ENCODE measurements around the gene VPS16. TPM values are rescaled to one million over a fixed set of nuclear protein-coding genes. Genes with fewer than 3 reads are reported as not detected.
"Not testable (repeated sequence)": the region's sequence is repeated elsewhere in the genome, so short reads cannot be mapped to it uniquely, and the experiment has no call there.

VPS16 gene
- total RNA-seq, 1 donor from 2014 or later: 30.0 TPM

GRCh38 chr20:2892376-2892775, 51.8 kb downstream of the VPS16 start:
- DNase-seq (ENCODE audit: extremely low spot score in 2 of 2): no peak
- H3K36me3 ChIP-seq: no peaks in the 10 kb centered on the region
- intact Hi-C loops (cut with DNase I): no loop called here

DNA sequence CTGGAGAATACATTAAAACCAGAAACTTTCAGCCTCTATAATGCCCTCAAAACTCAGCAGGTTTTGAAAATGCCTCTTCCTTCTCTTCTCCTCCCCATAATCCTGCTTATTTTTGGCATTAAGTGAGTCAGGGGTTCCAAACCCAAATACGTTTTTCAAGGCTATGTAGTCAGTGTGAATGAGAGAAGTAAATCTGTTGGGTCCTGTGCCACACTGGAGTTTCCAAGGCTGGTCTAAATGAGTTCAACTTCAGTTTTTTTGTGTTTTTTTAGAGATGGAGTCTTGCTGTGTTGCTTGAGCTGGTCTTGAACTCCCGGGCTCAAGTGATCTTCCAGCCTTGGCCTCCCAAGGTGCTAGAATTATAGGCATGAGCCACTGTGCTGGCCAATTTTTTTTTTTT, 53.7 kb downstream of the VPS16 start:
- no peaks in the 10 kb centered on the region for H3K9me3 ChIP-seq
- no peak overlapping the region for H3K4me3 ChIP-seq
- TF ChIP-seq POLR2A (IDR thresholded peaks at IDR 0.05): no peak
- H3K4me1 ChIP-seq: peaks cover 17% of the 10 kb centered on the region
- no peak overlapping the region for H3K27ac ChIP-seq
- H3K27me3 ChIP-seq: no peaks in the 10 kb centered on the region
- intact Hi-C loops (cut with DNase I): no loop called here
- H3K36me3 ChIP-seq: no peaks in the 10 kb centered on the region
- no peak for DNase-seq (ENCODE audit: extremely low spot score in 2 of 2)

More at GRCh38 chr20:2892376-2892775, 51.8 kb downstream of the VPS16 start:
- no peaks in the 10 kb centered on the region for H3K9me3 ChIP-seq
- H3K4me1 ChIP-seq: peaks cover 22% of the 10 kb centered on the region
- H3K4me3 ChIP-seq: no peak overlapping the region
- no peak for TF ChIP-seq POLR2A (IDR thresholded peaks at IDR 0.05)
- TF ChIP-seq POLR2AphosphoS5 (IDR thresholded peaks at IDR 0.05; ENCODE audit: insufficient read depth in 1 of 2, low read depth in 1 of 2): no peak
- TF ChIP-seq, protein P1, sequence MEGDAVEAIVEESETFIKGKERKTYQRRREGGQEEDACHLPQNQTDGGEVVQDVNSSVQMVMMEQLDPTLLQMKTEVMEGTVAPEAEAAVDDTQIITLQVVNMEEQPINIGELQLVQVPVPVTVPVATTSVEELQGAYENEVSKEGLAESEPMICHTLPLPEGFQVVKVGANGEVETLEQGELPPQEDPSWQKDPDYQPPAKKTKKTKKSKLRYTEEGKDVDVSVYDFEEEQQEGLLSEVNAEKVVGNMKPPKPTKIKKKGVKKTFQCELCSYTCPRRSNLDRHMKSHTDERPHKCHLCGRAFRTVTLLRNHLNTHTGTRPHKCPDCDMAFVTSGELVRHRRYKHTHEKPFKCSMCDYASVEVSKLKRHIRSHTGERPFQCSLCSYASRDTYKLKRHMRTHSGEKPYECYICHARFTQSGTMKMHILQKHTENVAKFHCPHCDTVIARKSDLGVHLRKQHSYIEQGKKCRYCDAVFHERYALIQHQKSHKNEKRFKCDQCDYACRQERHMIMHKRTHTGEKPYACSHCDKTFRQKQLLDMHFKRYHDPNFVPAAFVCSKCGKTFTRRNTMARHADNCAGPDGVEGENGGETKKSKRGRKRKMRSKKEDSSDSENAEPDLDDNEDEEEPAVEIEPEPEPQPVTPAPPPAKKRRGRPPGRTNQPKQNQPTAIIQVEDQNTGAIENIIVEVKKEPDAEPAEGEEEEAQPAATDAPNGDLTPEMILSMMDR (IDR thresholded peaks at IDR 0.05): no peak
- no peaks in the 10 kb centered on the region for H3K27me3 ChIP-seq
- no peak overlapping the region for H3K27ac ChIP-seq

DNA sequence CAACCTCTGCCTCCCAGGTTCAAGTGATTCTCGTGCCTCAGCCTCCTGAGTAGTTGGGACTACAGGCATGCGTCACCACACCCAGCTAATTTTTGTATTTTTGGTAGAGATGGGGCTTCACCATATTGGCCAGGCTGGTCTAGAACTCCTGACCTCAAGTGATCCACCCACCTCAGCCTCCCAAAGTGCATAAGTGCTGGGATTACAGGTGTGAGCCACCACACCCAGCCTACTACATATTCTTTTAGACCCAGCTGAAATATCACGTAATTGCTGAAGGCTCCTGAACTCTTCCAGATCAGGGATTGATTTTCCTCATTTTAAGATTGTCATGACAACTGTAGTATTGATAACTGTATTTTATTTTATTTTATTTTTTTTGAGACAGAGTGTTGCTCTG, 54.6 kb downstream of the VPS16 start:
- H3K9me3 ChIP-seq; H3K36me3 ChIP-seq; H3K4me3 ChIP-seq; H3K27me3 ChIP-seq; intact Hi-C loops (cut with DNase I); DNase-seq (ENCODE audit: extremely low spot score in 2 of 2); H3K27ac ChIP-seq: not testable (repeated sequence)
- peaks cover 11% of the 10 kb centered on the region for H3K4me1 ChIP-seq

DNA sequence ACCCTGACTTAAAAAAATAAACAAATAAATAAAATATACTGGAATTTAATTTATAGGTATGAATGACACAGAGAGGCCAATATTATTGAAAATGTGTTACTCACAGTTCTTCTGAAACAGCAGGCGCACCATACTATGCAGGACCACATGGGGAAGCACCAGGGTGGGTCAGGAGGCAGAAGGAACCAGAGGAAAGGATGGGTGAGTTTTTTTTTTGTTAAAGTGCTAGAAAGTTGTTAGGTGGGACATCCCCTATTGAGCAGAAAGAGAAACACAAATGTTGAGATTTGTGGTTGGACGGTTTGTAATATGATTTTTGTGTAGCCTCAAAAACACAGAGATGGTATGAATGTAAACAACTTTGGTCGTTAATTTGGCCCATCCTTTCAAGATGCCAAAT, 58.7 kb downstream of the VPS16 start:
- TF ChIP-seq POLR2A (IDR thresholded peaks at IDR 0.05) (no peak), POLR2AphosphoS5 (IDR thresholded peaks at IDR 0.05; ENCODE audit: insufficient read depth in 1 of 2, low read depth in 1 of 2) (no peak)
- TF ChIP-seq, protein P1 (IDR thresholded peaks at IDR 0.05): no peak
- intact Hi-C loops (cut with DNase I): no loop called here
- H3K4me1 ChIP-seq: peaks cover 8% of the 10 kb centered on the region
- H3K27ac ChIP-seq: no peak overlapping the region
- no peaks in the 10 kb centered on the region for H3K36me3 ChIP-seq
- H3K27me3 ChIP-seq: no peaks in the 10 kb centered on the region
- no peaks in the 10 kb centered on the region for H3K9me3 ChIP-seq
- DNase-seq (ENCODE audit: extremely low spot score in 2 of 2): no peak
- H3K4me3 ChIP-seq: no peak overlapping the region

- H3K4me3 ChIP-seq: no peak overlapping the region
- H3K9me3 ChIP-seq: no peaks in the 10 kb centered on the region
- H3K4me1 ChIP-seq: peaks cover 8% of the 10 kb centered on the region
- TF ChIP-seq, protein P1 (IDR thresholded peaks at IDR 0.05): no peak
- no peak for TF ChIP-seq POLR2A (IDR thresholded peaks at IDR 0.05)
- TF ChIP-seq POLR2AphosphoS5 (IDR thresholded peaks at IDR 0.05; ENCODE audit: insufficient read depth in 1 of 2, low read depth in 1 of 2): no peak
- H3K27ac ChIP-seq: no peak overlapping the region
- no peaks in the 10 kb centered on the region for H3K36me3 ChIP-seq
- intact Hi-C loops (cut with DNase I): no loop called here
- no peak for DNase-seq (ENCODE audit: extremely low spot score in 2 of 2)
- H3K27me3 ChIP-seq: no peaks in the 10 kb centered on the region
These were observed 60.5 kb downstream of the VPS16 start for GRCh38 chr20:2900845-2901592.

DNA sequence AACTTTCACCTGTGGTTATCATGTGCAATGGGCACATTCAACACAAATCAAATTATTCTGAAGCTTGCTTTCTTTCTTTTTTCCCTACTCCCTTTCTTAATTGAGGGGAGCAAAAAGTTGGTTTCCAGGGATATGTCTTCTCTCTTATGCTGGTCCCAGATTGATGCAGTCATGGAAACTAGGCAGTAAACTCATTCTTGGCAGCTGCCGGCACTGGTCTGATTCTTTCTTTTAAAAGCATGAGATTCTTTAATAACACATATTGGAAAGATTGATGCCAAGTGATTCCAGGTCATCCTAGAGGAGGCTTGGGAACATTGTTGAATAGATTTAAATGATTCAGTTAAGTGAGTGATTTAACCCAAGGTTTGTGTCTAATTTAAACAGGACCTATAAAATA, 61.7 kb downstream of the VPS16 start:
- no peaks in the 10 kb centered on the region for H3K9me3 ChIP-seq
- no peaks in the 10 kb centered on the region for H3K36me3 ChIP-seq
- peaks cover 14% of the 10 kb centered on the region for H3K4me1 ChIP-seq
- intact Hi-C loops (cut with DNase I): no loop called here
- no peak for DNase-seq (ENCODE audit: extremely low spot score in 2 of 2)
- H3K27me3 ChIP-seq: no peaks in the 10 kb centered on the region
- TF ChIP-seq POLR2AphosphoS5 (IDR thresholded peaks at IDR 0.05; ENCODE audit: insufficient read depth in 1 of 2, low read depth in 1 of 2): no peak
- TF ChIP-seq, protein P1 (IDR thresholded peaks at IDR 0.05): no peak
- TF ChIP-seq POLR2A (IDR thresholded peaks at IDR 0.05): no peak
- no peak overlapping the region for H3K4me3 ChIP-seq
- H3K27ac ChIP-seq: no peak overlapping the region
